ENCODE data around the gene EPN3.
A peak's percentile ranks its signal among the peaks of the same experiment; 100 is the strongest.

Gene EPN3

DNA sequence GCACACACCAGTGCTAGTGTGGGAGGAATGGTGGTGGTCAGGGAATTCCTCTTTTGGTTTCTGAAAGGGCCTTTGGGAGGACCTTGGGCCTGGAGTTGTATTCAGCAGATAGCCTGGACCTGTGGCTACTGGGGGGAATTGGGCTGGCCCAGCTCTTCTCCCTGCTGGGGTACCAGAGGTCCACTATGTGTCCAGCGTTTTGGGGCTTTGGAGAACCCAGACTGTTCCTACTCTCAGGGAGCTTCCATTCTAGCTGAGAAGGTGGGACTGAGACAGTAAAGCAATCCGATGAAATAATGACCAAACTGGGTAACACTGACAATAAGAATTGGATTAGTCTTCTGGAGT is 2.4 kb downstream of the EPN3 start:
- no peak for DNase-seq (ENCODE audit: low spot score)

DNA sequence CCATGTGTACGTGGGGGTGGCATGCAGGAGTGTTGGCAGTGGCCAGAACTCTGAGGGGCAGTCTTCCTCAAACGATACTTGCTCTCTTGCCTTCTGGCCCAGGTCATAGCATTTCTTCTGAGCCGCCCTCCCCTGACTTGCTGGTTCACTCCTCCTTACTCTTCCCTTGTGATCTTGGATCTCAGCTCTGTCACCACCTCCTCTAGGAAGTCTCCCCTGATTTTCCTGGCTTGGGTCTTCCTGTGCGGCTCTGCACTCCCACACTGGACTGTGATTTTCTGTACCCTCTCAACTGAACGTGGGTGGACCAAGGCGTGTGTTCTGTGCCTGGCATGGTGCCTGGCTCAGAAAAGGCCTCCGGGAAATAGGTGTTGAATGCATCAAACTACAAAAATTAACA is 2.9 kb downstream of the EPN3 start:
- DNase-seq (ENCODE audit: low spot score) = no peak

DNA sequence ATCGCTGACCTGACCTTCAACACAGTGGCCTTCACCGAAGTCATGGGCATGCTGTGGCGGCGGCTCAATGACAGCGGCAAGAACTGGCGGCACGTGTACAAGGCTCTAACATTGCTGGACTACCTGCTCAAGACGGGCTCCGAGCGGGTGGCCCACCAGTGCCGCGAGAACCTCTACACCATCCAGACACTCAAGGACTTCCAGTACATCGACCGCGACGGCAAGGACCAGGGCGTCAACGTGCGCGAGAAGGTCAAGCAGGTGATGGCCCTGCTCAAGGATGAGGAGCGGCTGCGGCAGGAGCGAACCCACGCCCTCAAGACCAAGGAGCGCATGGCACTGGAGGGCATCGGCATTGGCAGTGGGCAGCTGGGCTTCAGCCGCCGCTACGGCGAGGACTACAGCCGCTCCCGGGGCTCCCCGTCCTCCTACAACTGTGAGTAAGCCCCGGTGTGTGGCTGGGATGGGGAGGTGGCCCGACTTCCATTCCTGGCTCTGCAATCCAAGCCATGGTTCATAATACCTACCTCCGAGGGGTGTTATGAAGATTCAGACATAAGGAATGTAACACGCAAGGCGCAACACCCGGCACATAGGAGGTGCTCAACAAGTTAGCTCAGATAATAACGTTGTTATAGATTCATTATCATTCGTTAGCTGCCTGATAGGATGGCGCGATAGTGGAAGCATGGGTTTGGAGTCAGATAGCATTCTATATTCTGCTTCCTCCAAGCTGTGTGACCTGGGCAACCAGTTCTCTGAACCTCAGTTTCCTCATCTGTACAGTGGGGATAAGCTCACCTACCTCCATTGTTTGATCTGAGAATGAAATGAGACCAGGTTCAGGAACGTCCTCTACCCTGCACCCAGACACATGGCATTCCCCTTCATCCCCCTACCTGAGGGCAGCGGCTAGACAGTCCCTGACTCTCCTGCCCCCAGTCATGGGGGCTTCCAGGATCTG is 4.4 kb downstream of the EPN3 start:
- DNase-seq (ENCODE audit: low spot score) = no peak

DNA sequence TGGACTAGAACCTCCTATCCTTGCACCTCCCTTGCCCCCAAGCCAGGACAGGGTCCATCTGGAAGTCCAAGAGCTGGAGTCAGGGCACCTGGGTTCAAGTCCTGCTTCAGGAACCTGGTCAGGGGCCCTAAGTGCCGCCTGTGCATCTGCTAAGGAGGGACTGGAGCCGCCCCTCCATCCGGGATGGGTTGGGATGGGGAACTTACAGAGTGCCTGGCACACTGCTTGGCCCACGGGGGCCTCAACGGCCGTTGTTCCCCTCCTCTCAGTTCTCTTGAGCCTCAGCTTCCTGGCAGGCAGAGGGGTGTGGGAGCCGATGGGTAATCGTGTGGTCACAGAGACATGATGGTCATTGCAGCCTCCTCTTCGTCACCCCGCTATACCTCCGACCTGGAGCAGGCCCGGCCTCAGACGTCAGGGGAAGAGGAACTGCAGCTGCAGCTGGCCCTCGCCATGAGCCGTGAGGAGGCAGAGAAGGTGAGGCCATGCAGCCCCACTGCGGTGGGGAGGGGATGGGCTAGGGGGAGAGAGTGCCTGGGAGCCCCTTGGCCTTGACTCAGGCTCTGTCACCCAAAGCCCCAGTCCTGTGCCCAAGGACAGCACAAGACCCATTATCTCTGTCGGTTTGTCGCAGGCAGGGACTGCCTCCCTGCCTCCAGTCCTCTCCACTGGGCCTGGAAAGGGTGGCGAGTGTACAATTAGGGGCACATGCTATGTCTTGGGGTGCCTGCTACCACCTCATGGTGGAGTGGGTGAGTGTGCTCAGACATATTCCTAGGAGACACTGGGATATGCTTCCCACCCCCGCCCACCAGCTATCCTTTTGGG is 5.4 kb downstream of the EPN3 start:
- no peak for DNase-seq (ENCODE audit: low spot score)

DNA sequence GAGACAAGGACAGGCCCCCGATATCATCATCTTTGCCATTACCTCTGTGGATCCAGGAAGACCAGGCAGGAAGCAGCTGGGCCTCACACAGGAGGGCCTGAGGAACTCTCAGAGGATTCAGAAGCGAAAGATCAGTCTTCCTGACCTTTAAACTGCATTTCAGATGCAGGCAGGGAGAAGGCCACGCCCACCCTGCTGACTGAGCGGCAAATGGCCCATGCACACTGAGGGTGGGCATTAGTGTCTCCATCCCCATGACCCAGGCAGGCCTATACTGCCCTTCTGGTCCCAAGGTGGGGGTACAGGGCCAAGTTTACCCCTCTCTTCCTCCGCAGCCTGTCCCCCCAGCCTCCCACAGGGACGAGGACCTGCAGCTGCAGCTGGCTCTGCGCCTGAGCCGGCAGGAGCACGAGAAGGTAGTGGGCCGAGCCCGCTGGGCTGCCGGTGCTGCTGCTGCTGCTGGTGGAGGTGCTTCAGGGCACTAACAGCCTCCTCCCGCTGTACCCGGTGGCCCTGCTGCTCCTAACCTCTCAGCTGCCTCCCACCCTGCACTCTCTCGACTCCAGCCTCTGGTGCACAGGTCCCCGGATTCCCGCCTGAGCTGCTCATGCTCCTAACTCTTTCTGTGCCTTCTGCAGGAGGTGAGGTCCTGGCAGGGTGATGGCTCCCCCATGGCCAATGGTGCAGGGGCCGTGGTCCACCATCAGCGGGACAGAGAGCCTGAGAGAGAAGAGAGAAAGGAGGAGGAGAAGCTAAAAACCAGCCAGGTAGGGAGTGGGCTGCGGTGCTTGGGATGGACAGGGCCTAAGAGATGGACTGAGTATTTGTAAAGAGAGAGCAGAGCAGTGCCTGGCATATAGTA is 6.2 kb downstream of the EPN3 start:
- no peak for DNase-seq (ENCODE audit: low spot score)

DNA sequence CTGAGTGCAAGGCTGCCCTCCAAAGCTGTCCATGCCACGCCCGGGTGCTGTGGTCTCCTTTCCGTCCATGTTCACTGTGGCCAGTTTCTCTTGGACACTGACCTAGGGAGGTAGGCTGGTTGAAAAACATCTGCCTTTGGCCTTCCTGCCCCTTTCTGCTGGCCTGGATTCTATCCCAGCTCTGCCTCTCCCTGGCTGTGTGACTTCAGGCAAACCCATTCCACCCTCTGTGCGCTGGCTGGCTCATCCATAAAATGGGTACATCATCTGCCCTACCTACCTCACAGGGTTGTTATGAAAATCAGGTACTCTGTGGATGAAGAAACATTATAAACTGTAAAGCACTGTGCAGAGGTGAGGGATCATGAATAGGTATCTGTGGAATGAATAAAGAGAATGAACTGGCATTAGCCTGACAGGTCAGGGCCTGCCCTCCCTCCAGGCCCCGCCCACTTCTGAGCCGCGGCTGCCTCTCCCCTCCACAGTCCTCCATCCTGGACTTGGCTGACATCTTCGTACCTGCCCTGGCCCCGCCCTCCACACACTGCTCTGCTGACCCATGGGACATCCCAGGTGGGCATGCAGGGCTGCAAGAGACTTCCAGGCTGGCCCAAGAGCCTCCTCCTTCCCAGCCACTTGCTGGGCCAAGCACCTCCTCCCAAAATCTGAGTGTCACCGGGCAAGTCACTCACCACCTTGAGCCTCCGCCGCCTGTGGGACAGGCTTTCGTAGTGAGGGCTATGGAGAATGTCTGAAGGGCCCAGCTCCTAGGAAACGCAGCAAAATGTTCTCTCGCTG is 7.4 kb downstream of the EPN3 start:
- DNase-seq (ENCODE audit: low spot score) = no peak

DNA sequence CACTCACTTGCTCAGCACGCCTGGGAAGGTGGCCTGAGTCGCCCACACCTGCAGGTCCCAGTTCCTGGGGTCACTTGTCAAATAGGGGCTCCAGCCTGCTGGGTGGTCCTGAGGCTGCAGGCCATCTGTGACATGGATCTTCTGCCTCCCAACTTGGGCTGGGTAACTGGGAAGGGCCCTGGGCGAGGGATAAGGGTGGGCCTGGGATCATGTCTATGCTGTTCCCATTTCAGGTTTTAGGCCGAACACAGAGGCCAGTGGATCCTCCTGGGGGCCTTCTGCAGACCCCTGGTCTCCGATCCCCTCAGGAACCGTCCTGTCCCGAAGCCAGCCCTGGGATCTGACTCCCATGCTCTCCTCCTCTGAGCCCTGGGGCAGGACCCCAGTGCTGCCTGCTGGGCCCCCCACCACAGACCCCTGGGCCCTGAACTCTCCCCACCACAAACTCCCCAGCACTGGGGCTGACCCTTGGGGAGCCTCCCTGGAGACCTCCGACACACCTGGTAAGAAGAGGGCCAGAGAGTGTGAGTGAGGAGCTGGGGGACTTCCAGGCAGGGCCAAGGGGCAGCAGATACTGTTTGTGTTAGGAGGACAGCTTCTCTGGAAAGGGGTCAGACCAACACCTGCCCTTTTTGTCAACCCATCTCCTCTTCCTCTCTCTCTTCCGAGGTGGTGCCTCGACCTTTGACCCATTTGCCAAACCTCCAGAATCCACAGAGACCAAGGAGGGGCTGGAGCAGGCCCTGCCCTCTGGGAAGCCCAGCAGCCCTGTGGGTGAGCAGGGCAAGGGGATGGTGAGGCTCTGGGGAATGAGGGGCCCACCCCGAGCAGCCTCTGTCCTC is 8.2 kb downstream of the EPN3 start:
- no peak for DNase-seq (ENCODE audit: low spot score)

DNA sequence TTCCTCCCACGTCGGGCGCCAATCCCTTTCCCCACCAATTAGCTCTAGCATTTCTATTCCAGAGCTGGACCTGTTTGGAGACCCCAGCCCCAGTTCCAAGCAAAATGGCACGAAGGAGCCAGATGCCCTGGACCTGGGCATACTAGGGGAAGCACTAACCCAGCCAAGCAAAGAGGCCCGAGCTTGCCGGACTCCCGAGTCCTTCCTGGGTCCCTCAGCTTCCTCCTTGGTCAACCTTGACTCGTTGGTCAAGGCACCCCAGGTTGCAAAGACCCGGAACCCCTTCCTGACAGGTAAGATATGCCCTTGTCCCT is 8.8 kb downstream of the EPN3 start:
- no peak for DNase-seq (ENCODE audit: low spot score)

DNA sequence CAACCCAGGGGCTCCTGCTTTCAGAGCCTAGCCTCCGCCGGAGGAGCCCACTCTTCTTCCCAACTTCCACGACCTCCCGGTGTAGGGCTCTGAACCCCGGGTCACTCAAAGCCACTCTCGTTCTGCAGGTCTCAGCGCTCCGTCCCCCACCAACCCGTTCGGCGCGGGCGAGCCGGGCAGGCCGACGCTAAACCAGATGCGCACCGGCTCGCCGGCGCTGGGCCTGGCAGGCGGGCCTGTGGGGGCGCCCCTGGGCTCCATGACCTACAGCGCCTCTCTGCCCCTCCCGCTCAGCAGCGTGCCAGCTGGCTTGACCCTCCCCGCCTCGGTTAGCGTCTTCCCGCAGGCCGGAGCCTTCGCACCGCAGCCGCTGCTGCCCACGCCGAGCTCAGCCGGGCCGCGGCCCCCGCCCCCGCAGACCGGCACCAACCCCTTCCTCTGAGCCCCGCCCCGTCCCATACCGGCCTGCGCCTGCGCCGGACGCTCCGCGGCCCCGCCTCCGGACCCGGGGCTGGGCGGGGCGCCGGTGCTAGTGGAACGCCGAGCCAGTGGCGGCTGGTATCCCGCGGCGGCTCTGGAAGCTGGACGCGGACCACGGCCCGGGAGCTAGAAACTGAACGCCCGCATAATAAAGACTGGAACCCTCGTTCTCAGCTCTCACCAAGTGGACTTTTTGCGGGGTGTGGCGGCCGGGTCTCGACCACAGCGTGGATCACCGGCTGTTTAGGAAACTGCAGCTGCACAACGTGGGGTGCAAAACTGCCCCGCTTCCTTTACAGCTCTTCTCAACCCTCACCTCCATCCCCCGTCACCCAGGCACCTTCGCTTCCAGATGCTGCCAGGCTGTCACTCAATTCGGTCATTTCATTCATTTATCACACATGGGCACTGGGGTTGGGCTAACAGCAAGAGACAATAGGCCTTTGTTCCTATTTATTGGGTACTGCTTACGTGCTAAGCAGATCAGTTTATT is 9.5 kb downstream of the EPN3 start:
- DNase-seq (ENCODE audit: low spot score) = peak; percentile 78

DNA sequence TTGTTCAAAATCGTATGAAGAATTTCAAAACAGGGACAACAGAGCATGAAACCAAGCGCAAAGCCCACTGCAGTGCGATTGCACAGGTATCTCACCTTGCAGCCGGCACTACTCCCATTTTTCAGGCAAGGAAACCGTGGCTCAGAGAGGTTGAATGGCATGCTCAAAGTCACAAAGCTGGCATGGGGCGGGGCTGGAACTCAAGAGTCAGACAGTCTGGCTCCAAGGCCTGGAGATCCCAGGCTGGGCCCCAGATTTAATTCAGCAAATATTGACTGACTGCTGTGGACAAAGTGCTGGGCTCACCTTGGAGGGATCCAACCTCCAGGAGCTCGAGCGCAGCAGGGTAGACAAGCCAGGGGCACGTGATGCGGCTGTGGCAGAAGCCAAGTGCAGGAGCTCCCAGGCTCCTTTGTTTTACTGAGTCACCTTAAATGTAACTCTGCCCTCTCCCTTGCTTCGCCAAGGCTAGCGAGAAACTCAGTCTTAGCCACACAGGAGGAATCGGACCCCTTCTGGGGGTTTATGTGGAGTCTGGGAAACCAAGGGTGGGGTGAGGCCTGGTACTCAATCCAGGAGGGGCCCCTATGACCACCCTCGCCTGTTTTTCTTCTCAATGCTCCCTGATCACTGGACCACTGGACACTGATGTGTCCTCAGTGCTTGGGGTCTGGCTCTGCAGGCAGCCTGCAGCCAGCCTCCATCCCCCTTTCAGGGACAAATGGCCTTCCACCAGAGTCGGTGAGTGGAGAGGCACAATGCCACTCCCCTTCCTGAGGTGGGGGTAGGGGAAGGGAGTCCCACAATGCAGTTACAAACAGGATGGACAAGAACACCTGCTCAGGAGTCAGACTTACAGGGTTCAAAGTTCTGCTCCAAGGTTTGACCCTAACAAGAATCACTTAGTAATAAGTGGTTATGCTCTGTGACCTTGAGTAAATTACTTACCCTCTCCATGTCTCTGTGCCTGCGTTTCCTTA is 10.6 kb downstream of the EPN3 start:
- DNase-seq (ENCODE audit: low spot score) = no peak

DNA sequence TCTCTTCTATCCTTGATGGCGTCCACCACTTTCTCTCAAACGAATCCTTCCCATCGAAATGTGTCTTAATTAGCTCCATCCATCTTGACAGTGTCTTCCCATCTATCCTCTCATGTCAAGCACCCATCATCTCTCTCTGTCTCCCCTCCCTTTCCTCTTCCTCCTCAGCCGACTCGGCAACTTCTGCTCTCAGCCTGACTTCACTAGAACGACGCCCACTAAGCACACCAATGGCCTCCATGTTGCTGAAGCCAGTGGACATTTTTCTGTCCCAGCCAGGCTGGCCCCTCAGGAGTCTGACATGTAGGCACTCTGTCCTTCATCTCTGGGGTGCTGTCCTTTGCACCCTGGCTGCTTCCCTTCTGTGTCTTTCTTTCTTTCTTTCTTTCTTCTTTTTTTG is 12.0 kb downstream of the EPN3 start:
- DNase-seq (ENCODE audit: low spot score) = no peak

DNA sequence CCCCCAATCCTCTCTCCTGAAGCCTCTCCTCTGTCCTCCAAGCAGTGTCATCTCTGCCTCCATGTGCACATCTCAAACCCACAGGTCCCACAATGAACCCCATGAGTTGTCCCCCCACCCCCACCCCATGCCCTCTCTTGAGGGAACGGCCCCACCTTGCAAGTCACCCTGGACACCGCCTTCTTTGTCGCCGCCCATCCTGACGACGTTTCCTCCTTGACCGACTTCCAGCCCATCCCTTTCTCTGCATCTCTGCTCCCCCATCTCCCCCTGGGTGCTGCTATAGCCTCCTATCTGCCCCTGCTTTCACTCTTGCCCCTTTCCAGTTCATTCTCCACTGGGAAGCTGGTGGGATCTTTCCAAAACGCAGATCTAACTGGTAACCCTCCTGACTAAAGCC is 12.8 kb downstream of the EPN3 start:
- no peak for DNase-seq (ENCODE audit: low spot score)

DNA sequence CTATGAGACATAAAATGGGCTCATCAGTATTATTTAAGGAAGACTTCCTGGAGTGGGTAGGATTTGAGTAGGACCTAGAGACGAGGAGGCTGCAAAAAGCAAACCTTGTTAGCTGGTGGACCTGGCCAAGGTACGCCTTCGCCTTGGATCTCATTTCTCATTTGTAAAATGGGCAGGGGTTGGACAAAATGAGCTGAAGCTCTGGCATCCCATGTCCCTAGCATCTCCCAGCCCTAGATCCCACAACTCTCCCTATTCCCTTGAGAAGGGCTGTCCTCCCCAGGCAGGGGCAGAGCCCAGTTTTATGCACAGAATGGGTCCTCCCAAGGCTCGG is 14.1 kb downstream of the EPN3 start:
- no peak for DNase-seq (ENCODE audit: low spot score)

DNA sequence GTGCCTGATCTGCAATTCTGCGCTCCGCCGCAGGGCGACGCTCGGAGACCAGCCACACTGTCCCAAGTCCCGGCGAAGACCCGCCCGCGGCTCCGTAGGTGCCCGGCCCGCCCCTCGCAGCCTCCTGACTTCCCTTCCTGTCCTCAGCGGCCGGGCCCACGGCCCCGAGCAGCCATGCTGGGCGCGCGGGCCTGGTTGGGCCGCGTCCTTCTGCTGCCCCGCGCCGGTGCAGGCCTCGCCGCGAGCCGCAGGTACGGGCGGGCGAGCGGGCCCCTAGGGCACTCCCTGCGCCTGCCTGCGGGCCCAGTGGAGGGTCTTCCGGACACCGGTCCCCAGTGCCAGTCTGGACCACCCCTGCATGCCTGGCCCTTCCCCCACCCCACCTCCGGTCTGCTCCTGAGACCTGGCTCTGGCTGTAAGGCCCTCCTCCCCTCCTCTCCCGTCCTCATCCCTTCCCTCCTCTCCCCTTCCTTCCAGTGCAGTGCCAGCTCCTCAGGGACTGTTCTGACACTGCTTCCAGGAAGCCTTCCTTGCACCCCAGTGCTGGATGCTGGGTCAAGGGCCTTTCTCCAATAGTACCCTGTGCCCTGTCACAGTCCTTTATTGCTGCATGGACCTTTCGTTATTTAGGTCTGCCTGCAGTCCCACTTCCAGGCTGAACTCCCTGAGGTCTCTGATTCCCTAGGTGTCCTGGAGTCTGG is 14.7 kb downstream of the EPN3 start, which contains the start of gene SPATA20:
TSS of gene SPATA20 (plus strand) at position 140 of the 701 bp plus-strand sequence. CDS start at position 175, 35 bp downstream.
- DNase-seq (ENCODE audit: low spot score) = peak; percentile 80

DNA sequence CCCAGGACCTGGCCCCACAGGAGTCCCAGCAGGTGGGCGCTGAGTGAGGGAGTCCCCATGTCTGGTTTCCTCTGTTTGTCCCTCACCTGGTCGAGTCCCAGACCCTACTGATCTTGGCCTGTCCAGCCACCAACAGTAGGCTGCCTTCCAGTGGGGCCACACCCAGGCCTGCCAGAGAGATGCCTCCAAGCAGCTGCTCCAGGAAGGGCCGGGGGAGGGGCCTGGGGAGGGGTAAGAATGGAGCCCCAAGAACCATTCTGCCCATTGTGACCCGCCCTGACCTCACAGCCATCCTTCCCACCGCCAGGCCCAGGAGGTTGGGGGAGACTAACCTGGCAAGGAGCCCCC is 15.2 kb downstream of the EPN3 start:
- DNase-seq (ENCODE audit: low spot score) = no peak

DNA sequence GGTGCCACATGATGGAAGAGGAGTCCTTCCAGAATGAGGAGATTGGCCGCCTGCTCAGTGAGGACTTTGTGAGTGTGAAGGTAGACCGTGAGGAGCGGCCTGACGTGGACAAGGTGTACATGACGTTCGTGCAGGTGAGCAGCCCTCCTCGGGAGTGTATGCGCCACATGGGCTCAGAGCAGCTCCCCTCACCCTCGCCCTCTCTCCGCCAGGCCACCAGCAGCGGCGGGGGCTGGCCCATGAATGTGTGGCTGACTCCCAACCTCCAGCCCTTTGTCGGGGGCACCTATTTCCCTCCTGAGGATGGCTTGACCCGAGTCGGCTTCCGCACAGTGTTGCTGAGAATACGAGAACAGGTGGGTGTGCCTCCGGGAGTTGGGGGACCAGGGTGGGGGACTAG is 16.3 kb downstream of the EPN3 start:
- no peak for DNase-seq (ENCODE audit: low spot score)

DNA sequence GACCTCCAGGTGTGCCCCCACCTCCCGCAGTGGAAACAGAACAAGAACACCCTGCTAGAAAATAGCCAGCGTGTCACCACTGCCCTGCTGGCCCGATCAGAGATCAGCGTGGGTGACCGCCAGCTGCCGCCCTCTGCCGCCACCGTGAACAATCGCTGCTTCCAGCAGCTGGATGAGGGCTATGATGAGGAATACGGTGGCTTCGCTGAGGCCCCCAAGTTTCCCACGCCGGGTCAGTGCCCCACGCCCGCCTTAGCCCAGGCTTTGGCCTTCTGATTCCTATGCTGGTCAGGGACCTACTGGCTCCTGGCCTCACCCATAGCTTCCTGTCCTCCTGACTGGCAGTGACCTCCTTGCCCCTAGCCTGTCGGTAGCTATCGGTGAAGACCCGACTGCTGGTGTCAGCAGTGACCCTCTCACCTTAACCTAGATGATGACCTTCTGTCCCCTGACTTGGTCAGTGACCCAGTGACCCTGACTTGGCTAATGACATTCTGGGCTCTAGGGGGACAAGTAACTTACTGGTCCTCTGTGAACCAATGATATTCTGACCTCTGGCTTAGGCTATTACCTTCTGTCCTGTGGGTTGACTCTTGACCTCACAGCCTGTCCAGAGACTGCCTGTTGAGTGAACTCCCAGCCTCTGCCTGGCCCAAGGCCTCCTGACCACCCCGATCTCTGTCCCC is 16.9 kb downstream of the EPN3 start:
- DNase-seq (ENCODE audit: low spot score) = no peak

All from pons (tissue), 1 donor.